HG03060 (cell line): ENCODE results near the gene MACROH2A1.

Experiments
- ATAC-seq: cut with Tn5 transposase; IDR thresholded peaks from one replicate; pipeline ENCODE4 v1.9.1; 2021; ENCODE audit warnings: low read depth, moderate number of reproducible peaks; ENCODE audit not compliant: unreplicated experiment

The MACROH2A1 gene

GRCh38 chr5:135320718-135321484 is 78.1 kb downstream of the MACROH2A1 start:
- no peak for ATAC-seq

GRCh38 chr5:135319928-135320606 is 79.0 kb downstream of the MACROH2A1 start:
- ATAC-seq, result no peak

- ATAC-seq, result no peak
These were observed 79.6 kb downstream of the MACROH2A1 start for GRCh38 chr5:135319458-135319857.

GRCh38 chr5:135318924-135319323 is 80.1 kb downstream of the MACROH2A1 start:
- ATAC-seq, result no peak

- no peak for ATAC-seq
These were observed 81.0 kb downstream of the MACROH2A1 start for GRCh38 chr5:135318037-135318436.

GRCh38 chr5:135317286-135317685 is 81.7 kb downstream of the MACROH2A1 start:
- no peak for ATAC-seq

GRCh38 chr5:135315386-135315785 is 83.6 kb downstream of the MACROH2A1 start:
- no peak for ATAC-seq

GRCh38 chr5:135313946-135314345 is 85.1 kb downstream of the MACROH2A1 start:
- no peak for ATAC-seq

- no peak for ATAC-seq
These were observed 85.6 kb downstream of the MACROH2A1 start for GRCh38 chr5:135313405-135313804.

GRCh38 chr5:135312255-135312935 is 86.6 kb downstream of the MACROH2A1 start:
- ATAC-seq, result no peak

GRCh38 chr5:135310328-135310989 is 88.6 kb downstream of the MACROH2A1 start:
- no peak for ATAC-seq

GRCh38 chr5:135309391-135310327 is 89.4 kb downstream of the MACROH2A1 start:
- ATAC-seq, result no peak

- ATAC-seq, result no peak
These were observed 90.3 kb downstream of the MACROH2A1 start for GRCh38 chr5:135308752-135309151.

- ATAC-seq, result no peak
These were observed 90.8 kb downstream of the MACROH2A1 start for GRCh38 chr5:135308245-135308644.

GRCh38 chr5:135307143-135307903 is 91.7 kb downstream of the MACROH2A1 start:
- ATAC-seq, result no peak

- ATAC-seq, result no peak
These were observed 92.5 kb downstream of the MACROH2A1 start for GRCh38 chr5:135306557-135306956.

GRCh38 chr5:135304352-135305221 is 94.4 kb downstream of the MACROH2A1 start:
- ATAC-seq, result no peak

- ATAC-seq, result no peak
These were observed 95.4 kb downstream of the MACROH2A1 start for GRCh38 chr5:135303582-135304173.
